ENCODE measurements around the gene TOB1.

TOB1 gene

GRCh38 chr17:50830352-50830751 is 35.8 kb downstream of the TOB1 start:
- no peak for DNase-seq

- no peak for DNase-seq
Observed at GRCh38 chr17:50829332-50829731, 36.8 kb downstream of the TOB1 start.

- DNase-seq: no peak
Observed at GRCh38 chr17:50828508-50829170, 37.5 kb downstream of the TOB1 start.

DNA sequence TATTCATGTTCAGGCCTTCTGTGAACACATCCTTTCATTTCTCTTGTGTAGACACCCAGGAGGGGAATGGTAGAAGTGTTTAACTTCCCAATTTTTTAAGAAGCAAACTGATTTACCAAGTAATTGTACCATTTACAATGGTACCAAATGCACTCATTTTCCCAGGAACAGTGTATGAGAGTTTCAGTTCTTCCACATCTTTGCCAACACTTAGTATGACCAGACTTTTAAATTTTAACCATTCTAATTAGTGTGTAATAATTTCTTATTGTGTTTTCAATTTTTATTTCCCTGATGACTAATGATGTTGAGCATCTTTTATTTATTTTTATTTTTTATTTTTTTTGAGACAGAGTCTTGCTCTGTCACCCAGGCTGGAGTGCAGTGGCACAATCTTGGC is 41.0 kb downstream of the TOB1 start:
- no peak for DNase-seq

- DNase-seq: no peak
Observed at GRCh38 chr17:50824429-50824828, 41.7 kb downstream of the TOB1 start.

- no peak for DNase-seq
Observed at GRCh38 chr17:50822550-50822949, 43.6 kb downstream of the TOB1 start.

GRCh38 chr17:50820651-50821050 is 45.5 kb downstream of the TOB1 start:
- DNase-seq: no peak

- no peak for DNase-seq
Observed at GRCh38 chr17:50818921-50819657, 47.1 kb downstream of the TOB1 start.

DNA sequence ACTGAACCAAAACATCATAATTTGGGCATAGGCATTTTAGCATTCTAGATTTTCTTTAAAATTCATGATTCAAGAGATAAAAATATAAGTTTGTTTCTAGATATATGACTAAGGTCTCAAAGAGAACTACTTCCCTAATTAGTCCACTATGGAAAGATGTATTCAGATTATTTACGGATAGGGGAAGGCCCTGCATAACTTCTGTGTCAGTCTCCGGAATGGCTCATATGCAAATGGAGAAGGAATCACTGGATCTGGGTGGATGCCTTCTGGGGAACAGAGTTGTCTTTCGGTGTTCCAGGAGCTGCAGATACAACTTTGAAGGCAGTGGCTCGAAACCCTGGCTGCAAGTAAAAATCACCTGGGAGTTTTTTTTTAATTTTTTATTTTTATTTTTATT is 47.9 kb downstream of the TOB1 start:
- peak; percentile 9 for DNase-seq

GRCh38 chr17:50817838-50818237 is 48.3 kb downstream of the TOB1 start:
- peak; percentile 35 for DNase-seq

DNA sequence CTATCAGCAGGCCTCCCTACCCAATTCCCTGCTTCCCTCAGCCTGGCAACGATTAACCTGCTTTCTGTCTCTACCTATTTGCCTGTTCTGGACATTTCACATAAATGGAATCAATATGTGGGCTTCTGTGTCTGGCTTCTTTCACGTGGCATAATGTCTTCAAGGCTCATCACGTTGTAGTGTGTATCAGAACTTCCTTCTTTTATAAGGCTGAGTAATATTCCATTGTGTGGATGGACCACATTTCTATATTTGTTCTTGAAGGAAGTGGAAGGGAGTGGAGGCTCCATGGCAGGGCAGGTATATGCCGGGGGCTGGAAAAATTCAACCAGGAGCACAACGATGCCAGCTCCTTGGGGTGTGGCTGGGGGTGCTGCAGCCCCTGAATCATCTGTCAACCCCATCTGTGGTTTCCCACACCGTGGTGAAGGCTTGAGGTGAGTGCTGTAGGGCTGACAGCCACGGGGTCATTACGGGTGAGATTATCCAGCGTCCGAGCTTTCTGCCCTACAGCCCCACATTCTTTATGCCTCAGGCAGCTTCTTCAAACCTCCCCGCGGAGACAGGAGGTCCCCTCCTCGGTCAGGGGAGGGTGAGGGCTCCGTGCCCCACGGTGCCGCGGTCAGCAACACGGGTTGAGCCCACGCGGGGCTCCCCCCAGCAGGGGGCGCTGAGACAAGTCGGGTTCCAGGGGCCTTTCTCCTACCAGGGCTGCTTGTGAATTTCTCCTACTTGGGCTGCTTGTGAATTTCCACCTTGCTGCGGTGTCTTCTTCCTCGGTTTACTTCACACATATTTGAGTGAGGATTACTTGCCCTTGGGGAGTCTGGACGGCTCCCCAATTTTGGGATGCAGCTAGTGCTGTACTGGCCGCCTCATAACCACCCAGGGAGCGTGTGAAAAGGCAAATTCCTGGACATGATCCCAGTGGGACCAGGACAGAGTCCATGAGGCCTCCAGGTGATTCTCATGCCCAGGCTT is 49.1 kb downstream of the TOB1 start:
- DNase-seq: no peak

- DNase-seq: no peak
Observed at GRCh38 chr17:50816271-50816670, 49.9 kb downstream of the TOB1 start.

GRCh38 chr17:50815400-50815799 is 50.8 kb downstream of the TOB1 start:
- no peak for DNase-seq

- DNase-seq: no peak
Observed at GRCh38 chr17:50813583-50813982, 52.6 kb downstream of the TOB1 start.

Measured in kidney glomerular epithelial cell (primary cell).